ENCODE results near the gene PLEKHM3. TPM values are rescaled to one million over a fixed set of nuclear protein-coding genes. Genes with fewer than 3 reads are reported as not detected.

Gene PLEKHM3
- total and polyA plus RNA-seq, 2 of the 4 experiments (the other 2 are of a cell fraction), result 2.4 to 11.3 TPM

DNA sequence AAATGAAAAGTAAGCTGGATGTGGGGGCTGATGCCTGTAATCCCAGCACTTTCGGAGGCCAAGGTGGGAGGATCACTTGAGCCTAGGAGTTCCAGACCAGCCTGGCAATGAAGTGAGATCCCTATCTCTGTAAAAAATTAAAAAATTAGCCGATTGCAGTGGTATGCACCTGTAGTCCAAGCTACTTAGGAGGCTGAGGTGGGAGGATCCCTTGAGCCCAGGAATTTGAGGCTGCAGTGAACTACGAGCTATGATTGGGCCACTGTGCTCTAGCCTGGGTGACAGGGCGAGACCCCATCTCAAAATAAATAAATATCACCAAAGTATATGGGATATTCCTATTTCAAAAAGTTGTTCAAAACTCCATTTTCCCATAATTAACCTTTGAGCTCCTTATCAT is 154.5 kb downstream of the PLEKHM3 start:
- H3K4ac ChIP-seq (ENCODE audit: low read depth, low read length), result no peak overlapping the region
- H2BK20ac ChIP-seq (ENCODE audit: low read depth, low read length), result no peak overlapping the region
- no peak for TF ChIP-seq MXI1 (IDR thresholded peaks at IDR 0.05; ENCODE audit: borderline replicate concordance, low read depth, low read length)
- no peak for TF ChIP-seq CEBPB (IDR thresholded peaks at IDR 0.05; ENCODE audit: low read depth, low read length)
- TF ChIP-seq SMC3 (IDR thresholded peaks at IDR 0.05; ENCODE audit: low read depth, low read length), result no peak
- no peak for TF ChIP-seq BHLHE40 (IDR thresholded peaks at IDR 0.05; ENCODE audit: low read depth, low read length)
- no peak for TF ChIP-seq NFE2L2 (IDR thresholded peaks at IDR 0.05; ENCODE audit: low read depth, low read length)
- TF ChIP-seq, protein P1, sequence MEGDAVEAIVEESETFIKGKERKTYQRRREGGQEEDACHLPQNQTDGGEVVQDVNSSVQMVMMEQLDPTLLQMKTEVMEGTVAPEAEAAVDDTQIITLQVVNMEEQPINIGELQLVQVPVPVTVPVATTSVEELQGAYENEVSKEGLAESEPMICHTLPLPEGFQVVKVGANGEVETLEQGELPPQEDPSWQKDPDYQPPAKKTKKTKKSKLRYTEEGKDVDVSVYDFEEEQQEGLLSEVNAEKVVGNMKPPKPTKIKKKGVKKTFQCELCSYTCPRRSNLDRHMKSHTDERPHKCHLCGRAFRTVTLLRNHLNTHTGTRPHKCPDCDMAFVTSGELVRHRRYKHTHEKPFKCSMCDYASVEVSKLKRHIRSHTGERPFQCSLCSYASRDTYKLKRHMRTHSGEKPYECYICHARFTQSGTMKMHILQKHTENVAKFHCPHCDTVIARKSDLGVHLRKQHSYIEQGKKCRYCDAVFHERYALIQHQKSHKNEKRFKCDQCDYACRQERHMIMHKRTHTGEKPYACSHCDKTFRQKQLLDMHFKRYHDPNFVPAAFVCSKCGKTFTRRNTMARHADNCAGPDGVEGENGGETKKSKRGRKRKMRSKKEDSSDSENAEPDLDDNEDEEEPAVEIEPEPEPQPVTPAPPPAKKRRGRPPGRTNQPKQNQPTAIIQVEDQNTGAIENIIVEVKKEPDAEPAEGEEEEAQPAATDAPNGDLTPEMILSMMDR (conservative IDR thresholded peaks at IDR 0.05; ENCODE audit: low read depth, low read length), result no peak
- TF ChIP-seq CHD1 (IDR thresholded peaks at IDR 0.05; ENCODE audit: low read depth, low read length), result no peak
- no peak for TF ChIP-seq MAFK (IDR thresholded peaks at IDR 0.05; ENCODE audit: low read depth, low read length)
- no peak for TF ChIP-seq RAD21 (IDR thresholded peaks at IDR 0.05; ENCODE audit: low read length)
- TF ChIP-seq, protein P2, sequence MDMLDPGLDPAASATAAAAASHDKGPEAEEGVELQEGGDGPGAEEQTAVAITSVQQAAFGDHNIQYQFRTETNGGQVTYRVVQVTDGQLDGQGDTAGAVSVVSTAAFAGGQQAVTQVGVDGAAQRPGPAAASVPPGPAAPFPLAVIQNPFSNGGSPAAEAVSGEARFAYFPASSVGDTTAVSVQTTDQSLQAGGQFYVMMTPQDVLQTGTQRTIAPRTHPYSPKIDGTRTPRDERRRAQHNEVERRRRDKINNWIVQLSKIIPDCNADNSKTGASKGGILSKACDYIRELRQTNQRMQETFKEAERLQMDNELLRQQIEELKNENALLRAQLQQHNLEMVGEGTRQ (IDR thresholded peaks at IDR 0.05; ENCODE audit: low read depth, low read length), result no peak
- TF ChIP-seq POLR2A (IDR thresholded peaks at IDR 0.05; ENCODE audit: low read depth, low read length), result no peak
- TF ChIP-seq MAZ (IDR thresholded peaks at IDR 0.05; ENCODE audit: borderline replicate concordance, low read depth, low read length), result no peak
- no peak for TF ChIP-seq RCOR1 (IDR thresholded peaks at IDR 0.05; ENCODE audit: insufficient replicate concordance, low read length)
- TF ChIP-seq, protein P3, sequence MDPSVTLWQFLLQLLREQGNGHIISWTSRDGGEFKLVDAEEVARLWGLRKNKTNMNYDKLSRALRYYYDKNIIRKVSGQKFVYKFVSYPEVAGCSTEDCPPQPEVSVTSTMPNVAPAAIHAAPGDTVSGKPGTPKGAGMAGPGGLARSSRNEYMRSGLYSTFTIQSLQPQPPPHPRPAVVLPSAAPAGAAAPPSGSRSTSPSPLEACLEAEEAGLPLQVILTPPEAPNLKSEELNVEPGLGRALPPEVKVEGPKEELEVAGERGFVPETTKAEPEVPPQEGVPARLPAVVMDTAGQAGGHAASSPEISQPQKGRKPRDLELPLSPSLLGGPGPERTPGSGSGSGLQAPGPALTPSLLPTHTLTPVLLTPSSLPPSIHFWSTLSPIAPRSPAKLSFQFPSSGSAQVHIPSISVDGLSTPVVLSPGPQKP (IDR thresholded peaks at IDR 0.05; ENCODE audit: borderline replicate concordance, low read depth, low read length), result no peak
- no peak overlapping the region for H4K91ac ChIP-seq (ENCODE audit: insufficient read depth, low read depth, low read length)
- H3K9ac ChIP-seq (ENCODE audit: low read depth, low read length), result no peak overlapping the region
- dilution Hi-C loops (cut with HindIII; ENCODE audit: low sequenced_read_pairs, unreplicated experiment) (no loop called here), in situ Hi-C loops (cut with MboI; ENCODE audit: low sequenced_read_pairs) (no loop called here), intact Hi-C loops (cut with micrococcal nuclease) (no loop called here)
- no peaks in the 10 kb centered on the region for H3K9me3 ChIP-seq (ENCODE audit: control insufficient read depth, insufficient read depth, low read length)
- no peak overlapping the region for H4K5ac ChIP-seq (ENCODE audit: low read depth, low read length)
- H3K4me3 ChIP-seq (ENCODE audit: insufficient read depth, low read depth, low read length), result no peak overlapping the region
- DNase-seq (no peak), ATAC-seq (ENCODE audit: low read depth) (no peak)
- H2AFZ ChIP-seq (replicated peaks; ENCODE audit: low read length, poor library complexity), result no peak overlapping the region
- no peak overlapping the region for H2BK120ac ChIP-seq (ENCODE audit: low read depth, low read length)
- no peak overlapping the region for H2AK5ac ChIP-seq (ENCODE audit: low read depth, low read length)
- H4K20me1 ChIP-seq (ENCODE audit: insufficient read depth, low read length), result no peaks in the 10 kb centered on the region
- H2BK15ac ChIP-seq (ENCODE audit: low read depth, low read length), result no peak overlapping the region
- no peak overlapping the region for H3K18ac ChIP-seq (ENCODE audit: low read depth, low read length)
- no peaks in the 10 kb centered on the region for H3K79me1 ChIP-seq (ENCODE audit: low read depth in 1 of 2, low read length in 2 of 2)
- H3K4me1 ChIP-seq (ENCODE audit: control insufficient read depth, insufficient read depth, low read length), result peaks cover 4% of the 10 kb centered on the region; the same call in 1 of the 2 replicates
- H3K14ac ChIP-seq (replicated peaks; ENCODE audit: low read depth, low read length), result no peak overlapping the region
- H3K9me1 ChIP-seq (ENCODE audit: insufficient read depth, low read length), result peaks cover 4% of the 10 kb centered on the region; the same call in 1 of the 2 replicates
- H3K27me3 ChIP-seq (ENCODE audit: control insufficient read depth, insufficient read depth, low read length), result no peaks in the 10 kb centered on the region
- no peak overlapping the region for H2AK9ac ChIP-seq (replicated peaks; ENCODE audit: low read depth, low read length, poor library complexity)
- no TSS peak for BruUV-seq (replicated peaks)
- POLR2A ChIA-PET (ENCODE audit: unreplicated experiment), result no interaction called here
- no peaks in the 10 kb centered on the region for H3K36me3 ChIP-seq (ENCODE audit: control insufficient read depth, insufficient read depth, low read length)
- H2BK5ac ChIP-seq (ENCODE audit: low read depth, low read length, poor library complexity, severe bottlenecking), result no peak overlapping the region
- H3K23ac ChIP-seq (ENCODE audit: low read depth, low read length), result no peak overlapping the region
- no peak overlapping the region for H3K27ac ChIP-seq (ENCODE audit: insufficient read depth, low read length)
- H4K8ac ChIP-seq (ENCODE audit: low read depth in 2 of 2, low read length in 2 of 2), result no peak overlapping the region
- H3K56ac ChIP-seq (ENCODE audit: extremely low read depth, insufficient read depth, low read length), result no peak overlapping the region
- CTCF ChIA-PET, result interaction anchor here (0.7 kb wide), 1 partner anchor 1070 kb away, joined by 3 read pairs; no protein-coding TSS in a partner anchor
- no peak overlapping the region for H3K4me2 ChIP-seq (ENCODE audit: low read depth, low read length)
- WGBS, 2 experiments (ENCODE audit: extremely low coverage in 2 of 2, insufficient read length in 1 of 2), result 100% methylated on average over 1 of the region's 4 CpGs; no CpG with 5 or more reads in 1 of the 2 experiments

All from IMR-90 (cell line).